ENCODE data around the gene CAPN8. TPM values are rescaled to one million over a fixed set of nuclear protein-coding genes. Genes with fewer than 3 reads are reported as not detected.

Gene CAPN8
- total and polyA plus RNA-seq, 4 donors: 0.08 to 0.16 TPM; not detected in 2

DNA sequence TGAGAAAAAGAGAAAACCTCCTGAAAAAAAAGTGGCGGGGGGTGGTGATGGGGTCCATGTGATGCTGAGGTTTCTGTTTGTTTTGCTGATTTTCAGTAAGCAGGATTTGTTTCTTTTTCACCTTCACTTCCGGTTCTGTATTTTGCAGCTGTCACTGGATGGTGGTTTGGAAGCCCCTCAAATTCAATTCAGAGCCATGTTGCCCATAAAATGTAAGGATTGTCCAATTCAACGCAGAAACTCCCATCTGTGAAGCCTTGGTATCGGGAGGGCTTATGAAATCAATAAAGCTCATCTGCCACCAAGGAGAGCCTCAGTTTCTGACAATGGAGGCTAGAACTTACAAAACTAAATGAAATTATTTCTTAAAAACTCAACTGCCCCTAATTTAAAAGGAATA is 12.1 kb downstream of the CAPN8 start:
- no peak for DNase-seq (ENCODE audit: low spot score)

More for the DNA sequence above, 12.1 kb downstream of the CAPN8 start:
- Histone ChIP-seq H3K27me3 (ENCODE audit: control insufficient read depth in 4 of 4, insufficient read depth in 4 of 4, low read length in 3 of 4) (no peaks in the 10 kb centered on the region), H3K9me3 (ENCODE audit: control insufficient read depth in 4 of 4, low read length in 3 of 4) (no peaks in the 10 kb centered on the region), H3K9ac (ENCODE audit: low read depth in 1 of 2, low read length in 2 of 2) (no peak overlapping the region), H3K4me1 (ENCODE audit: control insufficient read depth in 4 of 4, insufficient read depth in 4 of 4, low read length in 3 of 4) (peaks cover 0 to 4% (median 2%) of the 10 kb centered on the region in 4 donors), H3K36me3 (ENCODE audit: control insufficient read depth in 4 of 4, insufficient read depth in 3 of 4, low read depth in 1 of 4, low read length in 3 of 4) (no peaks in the 10 kb centered on the region), H3K4me3 (ENCODE audit: low read depth in 1 of 3, low read length in 3 of 3) (no peak overlapping the region), H3K27ac (ENCODE audit: low read depth in 1 of 2, low read length in 2 of 2) (no peak overlapping the region)
- 93% methylated on average over 4 of the region's 4 CpGs for WGBS
- TF ChIP-seq EGR1 (IDR thresholded peaks at IDR 0.05; ENCODE audit: low read depth in 2 of 2) (no peak), RAD21 (IDR thresholded peaks at IDR 0.05) (no peak), JUND (IDR thresholded peaks at IDR 0.05) (no peak), FOXA2 (IDR thresholded peaks at IDR 0.05) (no peak), YY1 (IDR thresholded peaks at IDR 0.05) (no peak), REST (IDR thresholded peaks at IDR 0.05) (no peak), NR2F2 (IDR thresholded peaks at IDR 0.05) (no peak), ATF3 (IDR thresholded peaks at IDR 0.05) (no peak), HNF4G (IDR thresholded peaks at IDR 0.05) (no peak), HNF4A (conservative IDR thresholded peaks at IDR 0.05) (no peak), TAF1 (conservative IDR thresholded peaks at IDR 0.05) (no peak), GABPA (IDR thresholded peaks at IDR 0.05 in 1 of 2, conservative IDR thresholded peaks at IDR 0.05 in 1 of 2) (no peak), SP1 (IDR thresholded peaks at IDR 0.05) (no peak), MAX (IDR thresholded peaks at IDR 0.05) (no peak), RXRA (IDR thresholded peaks at IDR 0.05) (no peak), FOXA1 (IDR thresholded peaks at IDR 0.05) (no peak)
- TF ChIP-seq, protein P1, sequence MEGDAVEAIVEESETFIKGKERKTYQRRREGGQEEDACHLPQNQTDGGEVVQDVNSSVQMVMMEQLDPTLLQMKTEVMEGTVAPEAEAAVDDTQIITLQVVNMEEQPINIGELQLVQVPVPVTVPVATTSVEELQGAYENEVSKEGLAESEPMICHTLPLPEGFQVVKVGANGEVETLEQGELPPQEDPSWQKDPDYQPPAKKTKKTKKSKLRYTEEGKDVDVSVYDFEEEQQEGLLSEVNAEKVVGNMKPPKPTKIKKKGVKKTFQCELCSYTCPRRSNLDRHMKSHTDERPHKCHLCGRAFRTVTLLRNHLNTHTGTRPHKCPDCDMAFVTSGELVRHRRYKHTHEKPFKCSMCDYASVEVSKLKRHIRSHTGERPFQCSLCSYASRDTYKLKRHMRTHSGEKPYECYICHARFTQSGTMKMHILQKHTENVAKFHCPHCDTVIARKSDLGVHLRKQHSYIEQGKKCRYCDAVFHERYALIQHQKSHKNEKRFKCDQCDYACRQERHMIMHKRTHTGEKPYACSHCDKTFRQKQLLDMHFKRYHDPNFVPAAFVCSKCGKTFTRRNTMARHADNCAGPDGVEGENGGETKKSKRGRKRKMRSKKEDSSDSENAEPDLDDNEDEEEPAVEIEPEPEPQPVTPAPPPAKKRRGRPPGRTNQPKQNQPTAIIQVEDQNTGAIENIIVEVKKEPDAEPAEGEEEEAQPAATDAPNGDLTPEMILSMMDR (IDR thresholded peaks at IDR 0.05; ENCODE audit: low read depth, low read length, missing input control): no peak
- TF ChIP-seq, protein P2, sequence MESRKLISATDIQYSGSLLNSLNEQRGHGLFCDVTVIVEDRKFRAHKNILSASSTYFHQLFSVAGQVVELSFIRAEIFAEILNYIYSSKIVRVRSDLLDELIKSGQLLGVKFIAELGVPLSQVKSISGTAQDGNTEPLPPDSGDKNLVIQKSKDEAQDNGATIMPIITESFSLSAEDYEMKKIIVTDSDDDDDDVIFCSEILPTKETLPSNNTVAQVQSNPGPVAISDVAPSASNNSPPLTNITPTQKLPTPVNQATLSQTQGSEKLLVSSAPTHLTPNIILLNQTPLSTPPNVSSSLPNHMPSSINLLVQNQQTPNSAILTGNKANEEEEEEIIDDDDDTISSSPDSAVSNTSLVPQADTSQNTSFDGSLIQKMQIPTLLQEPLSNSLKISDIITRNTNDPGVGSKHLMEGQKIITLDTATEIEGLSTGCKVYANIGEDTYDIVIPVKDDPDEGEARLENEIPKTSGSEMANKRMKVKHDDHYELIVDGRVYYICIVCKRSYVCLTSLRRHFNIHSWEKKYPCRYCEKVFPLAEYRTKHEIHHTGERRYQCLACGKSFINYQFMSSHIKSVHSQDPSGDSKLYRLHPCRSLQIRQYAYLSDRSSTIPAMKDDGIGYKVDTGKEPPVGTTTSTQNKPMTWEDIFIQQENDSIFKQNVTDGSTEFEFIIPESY (IDR thresholded peaks at IDR 0.05): no peak
